HEK293 (cell line): ENCODE data around the gene SARNP.
A peak's percentile ranks its signal among the peaks of the same experiment; 100 is the strongest.

ENCODE experiments used
- BCL11A ChIP-seq: fragments of 450-650 bp; formaldehyde crosslinking; IDR thresholded peaks from 2 replicates; pipeline ENCODE4 v1.5.1; 2016; ENCODE audit warnings: low read depth, missing biosample characterization, missing genetic modification characterization
- GLIS1 ChIP-seq: fragments of 450-650 bp; formaldehyde crosslinking; IDR thresholded peaks from 2 replicates; pipeline ENCODE4 v1.5.1; 2016; ENCODE audit warnings: missing biosample characterization, missing genetic modification characterization
- GLIS2 ChIP-seq: fragments of 450-650 bp; formaldehyde crosslinking; IDR thresholded peaks from 2 replicates; pipeline ENCODE4 v1.5.1; 2016; ENCODE audit warnings: missing biosample characterization, missing genetic modification characterization
- HIC1 ChIP-seq: fragments of 450-650 bp; formaldehyde crosslinking; IDR thresholded peaks from 2 replicates; pipeline ENCODE4 v1.5.1; 2016; ENCODE audit warnings: missing biosample characterization, missing genetic modification characterization
- IKZF3 ChIP-seq: fragments of 450-650 bp; IDR thresholded peaks from 2 replicates; pipeline ENCODE4 v1.5.0; 2018; ENCODE audit warnings: missing biosample characterization, mild to moderate bottlenecking, missing genetic modification characterization, moderate library complexity
- PBX3 ChIP-seq: sonication (generic); formaldehyde crosslinking; IDR thresholded peaks from 2 replicates; pipeline ENCODE4 v1.8.1; 2022; ENCODE audit warnings: mild to moderate bottlenecking, moderate library complexity, missing genetic modification reagents
- PRDM1 ChIP-seq: fragments of 450-650 bp; formaldehyde crosslinking; IDR thresholded peaks from 2 replicates; pipeline ENCODE4; 2016; ENCODE audit warnings: missing biosample characterization, missing genetic modification characterization
- PRDM10 ChIP-seq: fragments of 450-650 bp; formaldehyde crosslinking; IDR thresholded peaks from 2 replicates; pipeline ENCODE4 v1.5.1; 2016; ENCODE audit warnings: missing biosample characterization, missing genetic modification characterization
- RBAK ChIP-seq: fragments of 450-650 bp; formaldehyde crosslinking; IDR thresholded peaks from 2 replicates; pipeline ENCODE4 v1.5.1; 2016; ENCODE audit warnings: missing biosample characterization, missing genetic modification characterization
- ZBTB1 ChIP-seq: fragments of 450-650 bp; formaldehyde crosslinking; IDR thresholded peaks from 2 replicates; pipeline ENCODE4 v1.5.1; 2016; ENCODE audit warnings: missing biosample characterization, missing genetic modification characterization
- ZBTB26 ChIP-seq: fragments of 450-650 bp; formaldehyde crosslinking; optimal IDR thresholded peaks from 2 replicates; pipeline ENCODE3; 2016; ENCODE audit warnings: missing biosample characterization, mild to moderate bottlenecking, missing genetic modification characterization
- ZBTB6 ChIP-seq: fragments of 450-650 bp; formaldehyde crosslinking; IDR thresholded peaks from 2 replicates; pipeline ENCODE4 v1.5.1; 2017; ENCODE audit warnings: missing biosample characterization, missing genetic modification characterization
- ZBTB7A ChIP-seq: fragments of 450-650 bp; formaldehyde crosslinking; IDR thresholded peaks from 2 replicates; pipeline ENCODE4 v1.5.1; 2016; ENCODE audit warnings: low read depth, missing biosample characterization, missing genetic modification characterization
- ZNF112 ChIP-seq: fragments of 450-650 bp; formaldehyde crosslinking; IDR thresholded peaks from 2 replicates; pipeline ENCODE4 v1.5.0; 2017; ENCODE audit warnings: missing biosample characterization, missing genetic modification characterization
- ZNF132 ChIP-seq: fragments of 450-650 bp; formaldehyde crosslinking; IDR thresholded peaks from 2 replicates; pipeline ENCODE4 v1.5.1; 2017; ENCODE audit warnings: missing biosample characterization, missing genetic modification characterization, borderline replicate concordance
- ZNF214 ChIP-seq: fragments of 450-650 bp; formaldehyde crosslinking; IDR thresholded peaks from 2 replicates; pipeline ENCODE4 v1.5.1; 2017; ENCODE audit warnings: missing biosample characterization, mild to moderate bottlenecking, missing genetic modification characterization, borderline replicate concordance
- ZNF354C ChIP-seq: fragments of 450-650 bp; formaldehyde crosslinking; IDR thresholded peaks from 2 replicates; pipeline ENCODE4 v1.5.1; 2016; ENCODE audit warnings: missing biosample characterization, missing genetic modification characterization, low read depth, borderline replicate concordance
- ZNF366 ChIP-seq: fragments of 450-650 bp; formaldehyde crosslinking; conservative IDR thresholded peaks from 2 replicates; pipeline ENCODE4 v1.5.1; 2016; ENCODE audit warnings: missing biosample characterization, missing genetic modification characterization
- ZNF473 ChIP-seq: fragments of 450-650 bp; formaldehyde crosslinking; IDR thresholded peaks from 2 replicates; pipeline ENCODE4 v1.5.1; 2017; ENCODE audit warnings: missing biosample characterization, missing genetic modification characterization
- ZNF549 ChIP-seq: fragments of 450-650 bp; IDR thresholded peaks from 2 replicates; pipeline ENCODE4 v1.5.1; 2018; ENCODE audit warnings: missing biosample characterization, missing genetic modification characterization, mild to moderate bottlenecking, inconsistent platforms, moderate library complexity
- ZNF560 ChIP-seq: fragments of 450-650 bp; formaldehyde crosslinking; IDR thresholded peaks from 2 replicates; pipeline ENCODE4 v1.5.1; 2017; ENCODE audit warnings: missing biosample characterization, missing genetic modification characterization, borderline replicate concordance
- ZNF561 ChIP-seq: fragments of 450-650 bp; IDR thresholded peaks from 2 replicates; pipeline ENCODE4 v1.5.1; 2018; ENCODE audit warnings: missing biosample characterization, missing genetic modification characterization, borderline replicate concordance
- ZNF580 ChIP-seq: fragments of 450-650 bp; formaldehyde crosslinking; IDR thresholded peaks from 2 replicates; pipeline ENCODE4 v1.5.1; 2016; ENCODE audit warnings: missing biosample characterization, missing genetic modification characterization
- ZNF610 ChIP-seq: fragments of 450-650 bp; formaldehyde crosslinking; IDR thresholded peaks from 2 replicates; pipeline ENCODE4 v1.5.1; 2016; ENCODE audit warnings: missing biosample characterization, missing genetic modification characterization, borderline replicate concordance
- ZNF621 ChIP-seq: fragments of 450-650 bp; formaldehyde crosslinking; IDR thresholded peaks from 2 replicates; pipeline ENCODE4 v1.5.1; 2017; ENCODE audit warnings: missing biosample characterization, missing genetic modification characterization
- ZNF629 ChIP-seq: fragments of 450-650 bp; formaldehyde crosslinking; IDR thresholded peaks from 2 replicates; pipeline ENCODE4 v1.5.1; 2017; ENCODE audit warnings: missing biosample characterization, missing genetic modification characterization
- ZNF768 ChIP-seq: fragments of 450-650 bp; formaldehyde crosslinking; IDR thresholded peaks from 2 replicates; pipeline ENCODE4 v1.5.1; 2018; ENCODE audit warnings: missing biosample characterization, mild to moderate bottlenecking, missing genetic modification characterization
- ZNF837 ChIP-seq: fragments of 450-650 bp; formaldehyde crosslinking; IDR thresholded peaks from 2 replicates; pipeline ENCODE4 v1.5.1; 2016; ENCODE audit warnings: missing biosample characterization, missing genetic modification characterization
- ZSCAN16 ChIP-seq: fragments of 450-650 bp; formaldehyde crosslinking; IDR thresholded peaks from 2 replicates; pipeline ENCODE4 v1.5.1; 2016; ENCODE audit warnings: missing biosample characterization, missing genetic modification characterization
- ZSCAN30 ChIP-seq: fragments of 450-650 bp; IDR thresholded peaks from 2 replicates; pipeline ENCODE4 v1.5.1; 2018; ENCODE audit warnings: missing biosample characterization, mild to moderate bottlenecking, missing genetic modification characterization, moderate library complexity

The SARNP gene

GRCh38 chr12:55728939-55729818, 88.3 kb downstream of the SARNP start, which contains the start of gene CD63 (continued):
- TF ChIP-seq GLIS1 (tag by site-specific recombination): peak; percentile 99
- TF ChIP-seq RBAK (tag by site-specific recombination): no peak
- TF ChIP-seq ZNF610 (tag by site-specific recombination): peak; percentile 46; the same call in 1 of the 2 replicates
- peak; percentile 36; the same call in 1 of the 2 replicates for TF ChIP-seq PBX3 (CRISPR knock-in tag)
- no peak for TF ChIP-seq ZBTB1 (tag by site-specific recombination)
- TF ChIP-seq ZSCAN30 (tag by site-specific recombination): peak; percentile 99
- TF ChIP-seq ZNF629 (tag by site-specific recombination): peak; percentile 73
- TF ChIP-seq ZNF132 (tag by site-specific recombination): no peak
- peak; percentile 41 for TF ChIP-seq ZBTB26 (tag by site-specific recombination)
- TF ChIP-seq IKZF3 (tag by site-specific recombination): peak; percentile 63
- TF ChIP-seq ZNF560 (tag by site-specific recombination): no peak
- TF ChIP-seq ZNF473: no peak
- no peak for TF ChIP-seq ZSCAN16
- peak; percentile 93 for TF ChIP-seq HIC1 (tag by site-specific recombination)
- TF ChIP-seq PRDM1: 0 out of 2 replicates have a peak, but pooled peaks have one; percentile 25
- peak; percentile 74; the same call in 1 of the 2 replicates for TF ChIP-seq ZNF580
- peak; percentile 40; the same call in 1 of the 2 replicates for TF ChIP-seq ZBTB6 (tag by site-specific recombination)
- TF ChIP-seq ZNF214 (tag by site-specific recombination): no peak
- TF ChIP-seq ZNF354C (tag by site-specific recombination): no peak
- peak; percentile 79; the same call in 1 of the 2 replicates for TF ChIP-seq ZBTB7A (tag by site-specific recombination)
- TF ChIP-seq GLIS2: peak; percentile 98
- no peak for TF ChIP-seq ZNF549 (tag by site-specific recombination)
- TF ChIP-seq ZNF768 (tag by site-specific recombination): no peak
- TF ChIP-seq PRDM10 (tag by site-specific recombination): peak; percentile 84
- TF ChIP-seq ZNF561 (tag by site-specific recombination): peak; percentile 77; the same call in 1 of the 2 replicates
- TF ChIP-seq ZNF112 (tag by site-specific recombination): no peak
- TF ChIP-seq ZNF621 (tag by site-specific recombination): no peak
- TF ChIP-seq ZNF837: no peak
- peak; percentile 52 for TF ChIP-seq ZNF366
- peak; percentile 67; the same call in 1 of the 2 replicates for TF ChIP-seq BCL11A (tag by site-specific recombination)
